ENCODE data around the gene SLBP. TPM values are rescaled to one million over a fixed set of nuclear protein-coding genes. Genes with fewer than 3 reads are reported as not detected.

SLBP gene
- total RNA-seq, 1 donor from 2014 or later: 45.8 TPM

DNA sequence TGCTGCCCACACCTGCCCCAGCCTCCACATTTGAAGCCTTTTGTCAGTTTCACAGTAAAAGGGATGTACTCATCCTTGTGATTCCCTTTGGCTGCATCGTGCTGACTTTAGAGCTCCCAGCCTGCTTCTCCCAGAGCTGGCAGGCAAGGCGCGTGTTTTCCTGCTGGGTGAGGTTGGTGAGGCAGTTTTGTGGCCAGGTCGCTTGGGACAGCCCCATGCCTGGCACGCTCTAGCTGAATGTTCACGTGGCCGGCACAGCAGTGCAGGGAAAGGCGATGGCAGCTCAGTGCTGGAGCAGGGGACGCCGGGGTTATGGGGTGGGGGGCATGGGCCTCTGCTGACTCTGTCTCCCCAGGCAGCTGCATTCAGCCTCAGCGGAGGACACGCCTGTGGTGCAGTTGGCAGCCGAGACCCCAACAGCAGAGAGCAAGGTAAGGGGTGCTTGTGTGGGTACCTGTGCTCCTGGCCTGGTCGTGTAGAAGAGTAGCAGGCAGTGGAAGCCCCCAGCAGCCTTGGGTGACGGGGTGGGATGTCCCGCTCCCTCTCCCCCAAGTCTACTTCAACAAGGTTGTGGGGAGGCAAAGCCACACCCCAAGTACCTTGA lies 18.5 kb upstream of the SLBP start:
- H3K27me3 Mint-ChIP-seq (ENCODE audit: low read depth): no peaks in the 10 kb centered on the region
- DNase-seq (ENCODE audit: low spot score in 2 of 2, unreplicated experiment in 2 of 2): no peak
- peaks cover 26% of the 10 kb centered on the region for H3K36me3 Mint-ChIP-seq
- H3K4me1 Mint-ChIP-seq: peaks cover 5% of the 10 kb centered on the region
- no peak overlapping the region for H3K27ac Mint-ChIP-seq
- no peaks in the 10 kb centered on the region for H3K9me3 Mint-ChIP-seq
- TF ChIP-seq, protein P1, sequence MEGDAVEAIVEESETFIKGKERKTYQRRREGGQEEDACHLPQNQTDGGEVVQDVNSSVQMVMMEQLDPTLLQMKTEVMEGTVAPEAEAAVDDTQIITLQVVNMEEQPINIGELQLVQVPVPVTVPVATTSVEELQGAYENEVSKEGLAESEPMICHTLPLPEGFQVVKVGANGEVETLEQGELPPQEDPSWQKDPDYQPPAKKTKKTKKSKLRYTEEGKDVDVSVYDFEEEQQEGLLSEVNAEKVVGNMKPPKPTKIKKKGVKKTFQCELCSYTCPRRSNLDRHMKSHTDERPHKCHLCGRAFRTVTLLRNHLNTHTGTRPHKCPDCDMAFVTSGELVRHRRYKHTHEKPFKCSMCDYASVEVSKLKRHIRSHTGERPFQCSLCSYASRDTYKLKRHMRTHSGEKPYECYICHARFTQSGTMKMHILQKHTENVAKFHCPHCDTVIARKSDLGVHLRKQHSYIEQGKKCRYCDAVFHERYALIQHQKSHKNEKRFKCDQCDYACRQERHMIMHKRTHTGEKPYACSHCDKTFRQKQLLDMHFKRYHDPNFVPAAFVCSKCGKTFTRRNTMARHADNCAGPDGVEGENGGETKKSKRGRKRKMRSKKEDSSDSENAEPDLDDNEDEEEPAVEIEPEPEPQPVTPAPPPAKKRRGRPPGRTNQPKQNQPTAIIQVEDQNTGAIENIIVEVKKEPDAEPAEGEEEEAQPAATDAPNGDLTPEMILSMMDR (IDR thresholded peaks at IDR 0.05; ENCODE audit: unreplicated experiment): no peak
- no peak overlapping the region for H3K4me3 Mint-ChIP-seq

DNA sequence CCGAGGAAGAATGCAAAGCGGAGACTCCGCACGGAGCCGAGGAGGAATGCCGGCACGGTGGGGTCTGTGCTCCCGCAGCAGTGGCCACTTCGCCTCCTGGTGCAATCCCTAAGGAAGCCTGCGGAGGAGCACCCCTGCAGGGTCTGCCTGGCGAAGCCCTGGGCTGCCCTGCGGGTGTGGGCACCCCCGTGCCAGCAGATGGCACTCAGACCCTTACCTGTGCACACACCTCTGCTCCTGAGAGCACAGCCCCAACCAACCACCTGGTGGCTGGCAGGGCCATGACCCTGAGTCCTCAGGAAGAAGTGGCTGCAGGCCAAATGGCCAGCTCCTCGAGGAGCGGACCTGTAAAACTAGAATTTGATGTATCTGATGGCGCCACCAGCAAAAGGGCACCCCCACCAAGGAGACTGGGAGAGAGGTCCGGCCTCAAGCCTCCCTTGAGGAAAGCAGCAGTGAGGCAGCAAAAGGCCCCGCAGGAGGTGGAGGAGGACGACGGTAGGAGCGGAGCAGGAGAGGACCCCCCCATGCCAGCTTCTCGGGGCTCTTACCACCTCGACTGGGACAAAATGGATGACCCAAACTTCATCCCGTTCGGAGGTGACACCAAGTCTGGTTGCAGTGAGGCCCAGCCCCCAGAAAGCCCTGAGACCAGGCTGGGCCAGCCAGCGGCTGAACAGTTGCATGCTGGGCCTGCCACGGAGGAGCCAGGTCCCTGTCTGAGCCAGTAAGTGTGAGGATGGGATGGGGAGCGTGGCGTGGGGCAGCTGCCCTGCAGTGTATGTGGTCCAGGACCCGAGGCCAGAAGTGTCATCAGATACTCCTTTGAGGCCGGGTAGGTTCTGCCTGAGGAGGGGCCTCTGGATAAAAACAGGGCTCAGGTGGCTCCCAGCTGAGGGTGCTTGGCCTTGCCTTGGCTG lies 16.2 kb upstream of the SLBP start:
- DNase-seq (ENCODE audit: low spot score in 2 of 2, unreplicated experiment in 2 of 2): no peak

DNA sequence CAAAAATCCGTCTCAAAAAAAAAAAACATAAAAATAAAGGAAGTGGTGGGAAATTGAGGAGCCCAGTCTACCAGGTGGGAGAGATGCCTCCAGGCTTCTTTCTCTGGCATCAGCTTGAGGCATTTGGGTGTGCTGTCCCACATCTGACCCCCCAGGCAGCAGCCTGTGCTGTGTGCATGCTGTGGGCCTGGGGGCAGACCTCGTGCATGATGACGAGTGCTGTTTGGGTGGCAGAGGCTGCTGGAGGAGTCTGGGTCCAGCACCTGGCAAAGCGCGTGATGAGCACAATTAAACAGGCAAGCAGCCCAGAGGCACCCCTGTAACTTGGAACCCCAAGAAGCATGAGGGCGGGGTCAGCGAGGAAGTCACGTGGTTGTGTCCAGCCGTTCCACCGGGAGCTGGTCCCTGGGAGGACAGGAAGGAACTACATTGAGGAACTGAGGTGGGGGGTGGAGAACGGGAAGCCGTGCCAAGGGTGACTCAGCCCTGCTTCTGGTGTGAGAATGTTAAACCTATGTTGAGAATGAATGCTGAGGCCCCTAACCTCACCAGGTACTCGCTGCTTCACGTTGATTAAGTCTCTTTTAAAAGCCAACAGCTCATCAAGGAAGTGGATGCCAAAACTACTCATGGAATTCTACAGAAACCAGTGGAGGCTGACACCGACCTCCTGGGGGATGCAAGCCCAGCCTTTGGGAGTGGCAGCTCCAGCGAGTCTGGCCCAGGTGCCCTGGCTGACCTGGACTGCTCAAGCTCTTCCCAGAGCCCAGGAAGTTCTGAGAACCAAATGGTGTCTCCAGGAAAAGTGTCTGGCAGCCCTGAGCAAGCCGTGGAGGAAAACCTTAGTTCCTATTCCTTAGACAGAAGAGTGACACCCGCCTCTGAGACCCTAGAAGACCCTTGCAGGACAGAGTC lies 15.3 kb upstream of the SLBP start:
- no peak for DNase-seq (ENCODE audit: low spot score in 2 of 2, unreplicated experiment in 2 of 2)
- Mint-ChIP-seq H3K27ac (no peak overlapping the region), H3K36me3 (peaks cover 11% of the 10 kb centered on the region), H3K27me3 (ENCODE audit: low read depth) (no peaks in the 10 kb centered on the region), H3K4me3 (no peak overlapping the region), H3K4me1 (peaks cover 13% of the 10 kb centered on the region), H3K9me3 (no peaks in the 10 kb centered on the region)
- TF ChIP-seq, protein P1 (IDR thresholded peaks at IDR 0.05; ENCODE audit: unreplicated experiment): no peak

More for the DNA sequence above, 16.2 kb upstream of the SLBP start:
- Mint-ChIP-seq H3K27me3 (ENCODE audit: low read depth) (no peaks in the 10 kb centered on the region), H3K4me3 (no peak overlapping the region), H3K36me3 (peaks cover 19% of the 10 kb centered on the region), H3K27ac (no peak overlapping the region), H3K9me3 (no peaks in the 10 kb centered on the region), H3K4me1 (peaks cover 8% of the 10 kb centered on the region)
- TF ChIP-seq, protein P1 (IDR thresholded peaks at IDR 0.05; ENCODE audit: unreplicated experiment): no peak

DNA sequence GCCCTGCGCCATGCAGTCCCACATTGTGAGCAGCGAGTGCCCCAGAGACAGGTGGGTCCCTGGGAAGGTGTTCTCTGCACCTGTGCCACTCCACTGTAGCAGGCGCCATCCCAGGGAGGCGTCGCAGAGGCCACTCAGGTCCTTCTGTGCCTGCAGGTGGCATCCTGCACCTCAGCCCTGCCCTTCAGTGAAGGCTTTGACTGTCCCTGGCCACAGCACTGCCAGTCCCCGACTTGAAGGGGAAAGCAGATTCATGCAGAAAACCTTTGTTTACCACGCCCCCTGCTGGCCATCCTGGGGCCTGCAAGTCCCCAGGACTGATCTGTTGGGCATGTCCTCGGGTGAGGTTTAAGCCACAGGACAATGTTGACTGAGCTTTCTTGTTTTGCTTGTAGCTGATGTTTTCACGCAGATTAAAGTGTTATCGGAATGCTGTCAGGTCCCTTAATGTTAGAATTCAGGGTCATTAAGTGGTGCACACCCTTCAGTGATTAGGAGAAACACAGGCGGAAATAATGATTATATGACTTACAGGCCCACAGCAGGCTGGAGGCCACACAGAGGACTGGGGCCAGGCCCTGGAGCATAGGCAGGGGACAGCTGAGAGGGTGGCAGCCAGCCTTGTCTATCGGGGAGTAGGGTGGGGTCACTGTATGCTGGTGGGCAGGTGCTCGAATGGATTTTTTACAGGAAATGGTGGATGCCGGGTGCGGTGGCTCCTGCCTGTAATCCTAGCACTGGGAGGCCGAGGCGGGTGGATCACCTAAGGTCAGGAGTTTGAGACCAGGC lies 14.2 kb upstream of the SLBP start:
- TF ChIP-seq, protein P1 (IDR thresholded peaks at IDR 0.05; ENCODE audit: unreplicated experiment): peak; percentile 99
- Mint-ChIP-seq H3K4me1 (peaks cover 19% of the 10 kb centered on the region), H3K36me3 (peaks cover 11% of the 10 kb centered on the region), H3K9me3 (no peaks in the 10 kb centered on the region), H3K27me3 (ENCODE audit: low read depth) (no peaks in the 10 kb centered on the region), H3K27ac (peak overlapping the region; percentile 60), H3K4me3 (no peak overlapping the region)
- peak; percentile 80 to 96 for DNase-seq (ENCODE audit: low spot score in 2 of 2, unreplicated experiment in 2 of 2)

DNA sequence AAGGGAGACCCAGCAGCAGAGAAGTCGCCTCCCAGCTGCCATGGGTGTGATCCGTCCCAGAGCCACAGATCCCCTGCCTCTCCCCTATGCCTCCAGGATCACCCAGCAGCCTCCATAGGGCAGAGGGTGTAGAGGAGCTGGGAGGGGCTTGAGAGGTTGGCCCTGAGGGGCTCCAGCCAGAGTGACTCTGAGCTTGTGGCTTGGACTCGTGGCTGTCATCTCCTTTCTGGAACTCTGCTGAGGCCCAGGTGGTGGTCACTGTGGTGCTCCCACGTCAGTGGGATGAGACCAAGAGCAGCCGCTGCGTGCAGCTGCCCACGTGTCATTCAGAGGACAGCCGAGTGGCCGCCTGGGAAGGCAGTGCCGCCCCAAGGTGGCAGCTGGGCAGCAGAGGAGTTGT lies 13.4 kb upstream of the SLBP start:
- peaks cover 8% of the 10 kb centered on the region for H3K36me3 Mint-ChIP-seq
- H3K4me3 Mint-ChIP-seq: no peak overlapping the region
- H3K4me1 Mint-ChIP-seq: peaks cover 19% of the 10 kb centered on the region
- no peaks in the 10 kb centered on the region for H3K27me3 Mint-ChIP-seq (ENCODE audit: low read depth)
- no peak overlapping the region for H3K27ac Mint-ChIP-seq
- DNase-seq (ENCODE audit: low spot score in 2 of 2, unreplicated experiment in 2 of 2): no peak
- TF ChIP-seq, protein P1 (IDR thresholded peaks at IDR 0.05; ENCODE audit: unreplicated experiment): no peak
- no peaks in the 10 kb centered on the region for H3K9me3 Mint-ChIP-seq
